GM19324 (cell line): Measurements from ENCODE around the gene CAMK2D.
A peak's percentile ranks its signal among the peaks of the same experiment; 100 is the strongest.

Source experiments
- ATAC-seq: cut with Tn5 transposase; IDR thresholded peaks from one replicate; pipeline ENCODE4 v1.9.1; 2021; ENCODE audit warnings: mild to moderate bottlenecking, moderate library complexity; ENCODE audit not compliant: unreplicated experiment, low FRiP score

The CAMK2D gene

GRCh38 chr4:113457886-113458285, 303.7 kb downstream of the CAMK2D start:
- ATAC-seq, result no peak

- ATAC-seq, result no peak
Measured at GRCh38 chr4:113457121-113457520, 304.4 kb downstream of the CAMK2D start.

- no peak for ATAC-seq
Measured at GRCh38 chr4:113455061-113455460, 306.5 kb downstream of the CAMK2D start.

GRCh38 chr4:113452868-113453620, 308.5 kb downstream of the CAMK2D start:
- ATAC-seq, result no peak

GRCh38 chr4:113452152-113452551, 309.4 kb downstream of the CAMK2D start:
- no peak for ATAC-seq

GRCh38 chr4:113450295-113451080, 311.1 kb downstream of the CAMK2D start:
- no peak for ATAC-seq

- no peak for ATAC-seq
Measured at GRCh38 chr4:113449410-113449974, 312.0 kb downstream of the CAMK2D start.

- peak; percentile 82 for ATAC-seq
Measured at GRCh38 chr4:113447769-113448168, 313.8 kb downstream of the CAMK2D start.

- no peak for ATAC-seq
Measured at GRCh38 chr4:113447061-113447460, 314.5 kb downstream of the CAMK2D start.

- no peak for ATAC-seq
Measured at GRCh38 chr4:113446019-113446418, 315.5 kb downstream of the CAMK2D start.

- no peak for ATAC-seq
Measured at GRCh38 chr4:113445286-113445685, 316.3 kb downstream of the CAMK2D start.

GRCh38 chr4:113444386-113444785, 317.2 kb downstream of the CAMK2D start:
- ATAC-seq, result no peak

GRCh38 chr4:113442826-113443225, 318.7 kb downstream of the CAMK2D start:
- ATAC-seq, result no peak

- ATAC-seq, result no peak
Measured at GRCh38 chr4:113440371-113440770, 321.2 kb downstream of the CAMK2D start.

- no peak for ATAC-seq
Measured at GRCh38 chr4:113438596-113438995, 322.9 kb downstream of the CAMK2D start.

GRCh38 chr4:113437129-113437528, 324.4 kb downstream of the CAMK2D start:
- ATAC-seq, result no peak

- ATAC-seq, result no peak
Measured at GRCh38 chr4:113436360-113436759, 325.2 kb downstream of the CAMK2D start.

GRCh38 chr4:113435893-113436292, 325.6 kb downstream of the CAMK2D start:
- no peak for ATAC-seq

GRCh38 chr4:113434247-113434587, 327.3 kb downstream of the CAMK2D start:
- no peak for ATAC-seq

- no peak for ATAC-seq
Measured at GRCh38 chr4:113433536-113434246, 327.8 kb downstream of the CAMK2D start.

GRCh38 chr4:113433116-113433515, 328.4 kb downstream of the CAMK2D start:
- ATAC-seq, result no peak
